B cell (primary cell): ENCODE measurements around the gene SDK1. TPM values are rescaled to one million over a fixed set of nuclear protein-coding genes. Genes with fewer than 3 reads are reported as not detected.

ENCODE experiments used
- ATAC-seq: fragments of 200-7000 bp; cut with Tn5 transposase; one replicate; pipeline ENCODE4 v1.10.0; 2021; ENCODE audit warnings: low read depth, mild to moderate bottlenecking, moderate number of reproducible peaks, moderate library complexity
- CTCF ChIA-PET: fragments of 350-600 bp; sonication (Branson Sonifier 250); formaldehyde crosslinking; loops from one replicate; lab custom pipeline; 2021; ENCODE audit warnings: antibody characterized with exemption, inconsistent platforms; lab: Charles Lee
- POLR2A ChIA-PET: fragments of 350-600 bp; sonication (Branson Sonifier 250); formaldehyde crosslinking; loops from one replicate; lab custom pipeline; 2021; ENCODE audit warnings: antibody characterized with exemption; lab: Charles Lee
- DNase-seq: peaks from one replicate; pipeline ENCODE4 v3.0.0; 2013
- H2AFZ ChIP-seq: 2 replicates; pipeline ENCODE4 v1.6.1; 2012; ENCODE audit warnings: mild to moderate bottlenecking, low read depth, low read length; ENCODE audit not compliant: insufficient read depth, poor library complexity, severe bottlenecking
- H3K27ac ChIP-seq, 2 donors: 1 replicate in 1 of 2; 2 replicates in 1 of 2; pipeline ENCODE4 v1.5.1; 2012 to 2013; ENCODE audit warnings: low read length in 2 of 2, mild to moderate bottlenecking in 2 of 2, moderate library complexity in 1 of 2
- H3K27me3 ChIP-seq, 4 experiments: fragments of 200-600 bp in 1 of 4; sonication (generic) in 1 of 4; replicated peaks in 1 of 4; 1 replicate in 2 of 4; 2 replicates in 2 of 4; pipeline versions ENCODE4 v1.6.1 to v1.7.0; 2013 to 2016; ENCODE audit warnings: low read length in 3 of 4, mild to moderate bottlenecking in 2 of 4, mixed read lengths in 1 of 4, moderate library complexity in 1 of 4; ENCODE audit not compliant: insufficient read depth in 4 of 4, control insufficient read depth in 3 of 4; ENCODE audit errors: control extremely low read depth in 1 of 4
- H3K36me3 ChIP-seq, 2 experiments: replicated peaks in 1 of 2; 1 replicate in 1 of 2; 2 replicates in 1 of 2; pipeline versions ENCODE4 v1.6.1 to v1.7.1; 2013; ENCODE audit warnings: low read length in 1 of 2; ENCODE audit not compliant: insufficient read depth in 2 of 2, control insufficient read depth in 1 of 2; ENCODE audit errors: control extremely low read depth in 1 of 2, extremely low read depth in 1 of 2
- H3K4me1 ChIP-seq, 2 donors: fragments of 200-600 bp in 1 of 2; sonication (generic) in 1 of 2; 1 replicate in 1 of 2; 2 replicates in 1 of 2; pipeline versions ENCODE4 v1.5.1 to v1.6.1; 2013 to 2017; ENCODE audit warnings: low read length in 2 of 2; ENCODE audit not compliant: control insufficient read depth in 2 of 2, insufficient read depth in 2 of 2
- H3K4me2 ChIP-seq: replicated peaks from 2 replicates; pipeline ENCODE3; 2012; ENCODE audit warnings: mild to moderate bottlenecking, low read depth, low read length; ENCODE audit not compliant: poor library complexity, severe bottlenecking
- H3K4me3 ChIP-seq, 5 experiments: fragments of 200-600 bp in 1 of 5; sonication (generic) in 1 of 5; 1 replicate in 3 of 5; 2 replicates in 2 of 5; pipeline versions ENCODE4 v1.5.1 to v1.7.0; 2011 to 2016; ENCODE audit warnings: low read length in 4 of 5, mild to moderate bottlenecking in 4 of 5, low read depth in 2 of 5, control low read depth in 1 of 5, moderate library complexity in 1 of 5; ENCODE audit not compliant: insufficient read depth in 1 of 5; ENCODE audit errors: control extremely low read depth in 1 of 5, extremely low read depth in 1 of 5
- H3K79me2 ChIP-seq: fragments of 200-600 bp; sonication (generic); one replicate; pipeline ENCODE4 v1.6.0; 2016; ENCODE audit warnings: low read length; ENCODE audit not compliant: control insufficient read depth, insufficient read depth
- H3K9ac ChIP-seq: fragments of 200-600 bp; sonication (generic); 2 replicates; pipeline ENCODE4 v1.6.1; 2017; ENCODE audit warnings: mild to moderate bottlenecking, low read length, moderate library complexity
- H3K9me3 ChIP-seq, 3 donors: one replicate each; pipeline versions ENCODE4 v1.6.1 to v1.7.1; 2013; ENCODE audit warnings: low read length in 2 of 3; ENCODE audit not compliant: control insufficient read depth in 2 of 3, insufficient read depth in 1 of 3; ENCODE audit errors: control extremely low read depth in 1 of 3
- H4K20me1 ChIP-seq: 2 replicates; pipeline ENCODE4 v1.6.0; 2012; ENCODE audit warnings: mild to moderate bottlenecking, low read length; ENCODE audit not compliant: insufficient read depth, control insufficient read depth, poor library complexity, severe bottlenecking
- H3K27ac Mint-ChIP-seq: one replicate; pipeline ENCODE4 v1.8.0; 2021; ENCODE audit warnings: mixed read lengths
- H3K27me3 Mint-ChIP-seq: one replicate; pipeline ENCODE4 v1.8.0; 2021; ENCODE audit warnings: mixed read lengths
- H3K4me1 Mint-ChIP-seq: one replicate; pipeline ENCODE4 v1.8.0; 2021; ENCODE audit warnings: mixed read lengths
- H3K4me3 Mint-ChIP-seq: one replicate; pipeline ENCODE4 v1.8.0; 2021; ENCODE audit warnings: mixed read lengths
- H3K9me3 Mint-ChIP-seq: one replicate; pipeline ENCODE4 v1.8.0; 2022; ENCODE audit warnings: mixed read lengths; ENCODE audit not compliant: insufficient read depth
- CTCF ChIP-seq: fragments of 200-600 bp; IDR thresholded peaks from one replicate; pipeline ENCODE4 v1.8.0; 2022; ENCODE audit warnings: antibody characterized with exemption, mild to moderate bottlenecking
- EZH2 ChIP-seq: IDR thresholded peaks from 2 replicates; pipeline ENCODE4 v1.6.1; 2012; ENCODE audit warnings: borderline replicate concordance, low read depth, mild to moderate bottlenecking, moderate library complexity, low read length; ENCODE audit not compliant: insufficient read depth, poor library complexity, severe bottlenecking
- WGBS: methylation state at CpG from one replicate; pipeline ENCODE4 v1.1.5; 2013; ENCODE audit warnings: missing lambda C conversion rate; ENCODE audit not compliant: insufficient coverage; 5-methylcytosine and 5-hydroxymethylcytosine counted together
- intact Hi-C: fragments of 100-400 bp; cut with micrococcal nuclease; formaldehyde crosslinking; loops from one replicate; pipeline ENCODE4 v1.10.0; 2022
- polyA plus RNA-seq: library from polyadenylated mRNA; depleted of rRNA; stranded (reverse); fragments of >200 nt; gene quantifications from 2 replicates; pipeline ENCODE4 v1.2.3, GENCODE V29; 2012
- total RNA-seq, 2 donors: library from RNA; stranded (reverse); fragments of 120-200 nt in 1 of 2; gene quantifications; 1 replicate in 1 of 2; 2 replicates in 1 of 2; pipeline versions ENCODE4 v1.2.3 to v1.2.4, GENCODE V29; 2013 to 2022

The SDK1 gene
- total and polyA plus RNA-seq, 2 donors (not counting 1 experiment from before 2014, with no cell fraction given) = 0.73 to 2.0 TPM

DNA sequence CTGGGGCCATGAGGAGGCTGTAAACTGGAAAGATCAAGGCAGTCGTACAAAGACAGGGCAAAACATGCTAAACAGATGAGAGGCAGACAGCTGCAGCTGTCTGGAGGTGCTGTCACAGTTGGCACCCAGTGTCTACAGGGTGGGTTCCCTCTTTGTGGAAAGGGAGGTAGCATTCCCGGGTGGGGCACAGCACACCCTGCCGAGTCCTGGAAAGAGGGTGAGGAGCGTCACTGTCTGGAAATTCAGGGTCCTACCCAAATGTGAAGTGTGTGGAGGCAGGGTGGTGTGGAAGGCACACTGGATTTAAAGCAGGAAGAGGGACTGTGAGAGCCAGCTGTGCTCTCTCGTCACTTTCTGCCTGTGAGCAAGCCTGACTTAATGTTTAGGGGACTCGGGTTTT lies 356.2 kb downstream of the SDK1 start:
- intact Hi-C loops = no loop called here
- Histone ChIP-seq H3K27me3 (peaks cover 0 to 6% (median 0%) of the 10 kb centered on the region in 4 experiments), H3K4me1 (no peaks in the 10 kb centered on the region), H3K9me3 (no peaks in the 10 kb centered on the region), H3K36me3 (no peaks in the 10 kb centered on the region), H3K4me2 (no peak overlapping the region), H4K20me1 (no peaks in the 10 kb centered on the region), H3K4me3 (no peak overlapping the region), H3K27ac (no peak overlapping the region), H2AFZ (no peak overlapping the region), H3K79me2 (no peaks in the 10 kb centered on the region), H3K9ac (no peak overlapping the region)
- ChIA-PET CTCF (no interaction called here), POLR2A (no interaction called here)
- ATAC-seq (no peak), DNase-seq (no peak)
- Mint-ChIP-seq H3K4me3 (no peak overlapping the region), H3K4me1 (no peaks in the 10 kb centered on the region), H3K27me3 (peaks cover 20% of the 10 kb centered on the region), H3K9me3 (no peaks in the 10 kb centered on the region), H3K27ac (no peak overlapping the region)
- WGBS = 81% methylated on average over 6 of the region's 6 CpGs
- no peak for TF ChIP-seq EZH2
- no peak for TF ChIP-seq CTCF

- Mint-ChIP-seq H3K27ac (no peak overlapping the region), H3K27me3 (peaks cover 15% of the 10 kb centered on the region), H3K4me3 (no peak overlapping the region), H3K4me1 (peaks cover 9% of the 10 kb centered on the region), H3K9me3 (no peaks in the 10 kb centered on the region)
- Histone ChIP-seq H3K9me3 (peaks cover 0 to 4% (median 0%) of the 10 kb centered on the region in 3 donors), H2AFZ (no peak overlapping the region), H3K27me3 (no peaks in the 10 kb centered on the region), H3K79me2 (no peaks in the 10 kb centered on the region), H3K4me2 (no peak overlapping the region), H3K27ac (no peak overlapping the region), H4K20me1 (no peaks in the 10 kb centered on the region), H3K4me1 (peaks cover 5 to 7% of the 10 kb centered on the region in 2 donors), H3K9ac (no peak overlapping the region), H3K36me3 (no peaks in the 10 kb centered on the region), H3K4me3 (no peak overlapping the region)
- intact Hi-C loops = no loop called here
- DNase-seq (no peak), ATAC-seq (no peak)
- WGBS = 94% methylated on average over 2 of the region's 2 CpGs
- ChIA-PET POLR2A (no interaction called here), CTCF (no interaction called here)
- TF ChIP-seq CTCF = no peak
Measured at GRCh38 chr7:3668743-3669142, 367.7 kb downstream of the SDK1 start.
